Activated CD4-positive, alpha-beta T cell treated with anti-CD3 and anti-CD28 coated beads, Interleukin-2, amount 10 ng/mL, durations not matched to agents 24 days and 14 days (primary cell): Measurements from ENCODE around the gene CELSR2. TPM values are rescaled to one million over a fixed set of nuclear protein-coding genes. Genes with fewer than 3 reads are reported as not detected.

ENCODE experiments used
- DNase-seq: peaks from one replicate; pipeline ENCODE4 v3.0.0; 2022
- H3K27ac Mint-ChIP-seq: one replicate; pipeline ENCODE4 v1.8.0; 2022; ENCODE audit warnings: mild to moderate bottlenecking, mixed read lengths
- H3K27me3 Mint-ChIP-seq: one replicate; pipeline ENCODE4 v1.8.0; 2022; ENCODE audit warnings: mixed read lengths
- H3K36me3 Mint-ChIP-seq: one replicate; pipeline ENCODE4 v1.8.0; 2022; ENCODE audit warnings: low read depth, mild to moderate bottlenecking, mixed read lengths
- H3K4me1 Mint-ChIP-seq: one replicate; pipeline ENCODE4 v1.8.0; 2021; ENCODE audit warnings: mixed read lengths
- H3K4me3 Mint-ChIP-seq: one replicate; pipeline ENCODE4 v1.8.0; 2022; ENCODE audit warnings: mild to moderate bottlenecking, moderate library complexity, mixed read lengths
- H3K9me3 Mint-ChIP-seq: one replicate; pipeline ENCODE4 v1.8.0; 2021; ENCODE audit warnings: mixed read lengths
- intact Hi-C: fragments of 100-400 bp; cut with micrococcal nuclease; formaldehyde crosslinking; loops from one replicate; pipeline ENCODE4 v1.15.1; 2023
- total RNA-seq: library from RNA; stranded (reverse); gene quantifications from 2 replicates; pipeline ENCODE4 v1.2.3, GENCODE V29; 2022

CELSR2 gene
- total RNA-seq, 1 donor from 2014 or later: 4.1 TPM

DNA sequence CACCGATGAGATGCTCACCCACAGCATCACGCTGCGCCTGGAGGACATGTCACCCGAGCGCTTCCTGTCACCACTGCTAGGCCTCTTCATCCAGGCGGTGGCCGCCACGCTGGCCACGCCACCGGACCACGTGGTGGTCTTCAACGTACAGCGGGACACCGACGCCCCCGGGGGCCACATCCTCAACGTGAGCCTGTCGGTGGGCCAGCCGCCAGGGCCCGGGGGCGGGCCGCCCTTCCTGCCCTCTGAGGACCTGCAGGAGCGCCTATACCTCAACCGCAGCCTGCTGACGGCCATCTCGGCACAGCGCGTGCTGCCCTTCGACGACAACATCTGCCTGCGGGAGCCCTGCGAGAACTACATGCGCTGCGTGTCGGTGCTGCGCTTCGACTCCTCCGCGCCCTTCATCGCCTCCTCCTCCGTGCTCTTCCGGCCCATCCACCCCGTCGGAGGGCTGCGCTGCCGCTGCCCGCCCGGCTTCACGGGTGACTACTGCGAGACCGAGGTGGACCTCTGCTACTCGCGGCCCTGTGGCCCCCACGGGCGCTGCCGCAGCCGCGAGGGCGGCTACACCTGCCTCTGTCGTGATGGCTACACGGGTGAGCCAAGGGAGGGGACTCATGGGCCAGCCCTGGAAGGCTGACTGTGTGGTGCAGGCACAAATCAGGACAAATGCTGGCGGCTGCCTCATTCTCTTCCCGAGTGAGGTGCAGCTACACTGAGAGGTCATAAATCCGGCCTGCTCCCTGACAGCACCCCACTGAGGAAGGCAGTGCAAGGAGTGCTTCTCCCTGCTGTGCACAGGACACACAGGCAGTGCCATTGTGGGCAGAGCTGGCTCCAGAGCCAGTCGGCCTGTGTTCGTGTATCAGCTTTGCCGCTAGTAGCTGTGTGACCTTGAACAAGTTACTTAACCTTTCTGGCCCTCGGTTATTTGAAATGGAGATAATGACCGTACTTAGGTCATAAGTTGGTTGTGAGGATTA is 9.4 kb downstream of the CELSR2 start:
- DNase-seq: no peak
- Mint-ChIP-seq H3K27me3 (peaks cover 3% of the 10 kb centered on the region), H3K4me1 (no peaks in the 10 kb centered on the region), H3K4me3 (no peak overlapping the region), H3K27ac (no peak overlapping the region), H3K36me3 (no peaks in the 10 kb centered on the region), H3K9me3 (no peaks in the 10 kb centered on the region)
- intact Hi-C loops: no loop called here

- H3K27ac Mint-ChIP-seq: no peak overlapping the region
- no peaks in the 10 kb centered on the region for H3K36me3 Mint-ChIP-seq
- intact Hi-C loops: no loop called here
Observed at GRCh38 chr1:109259674-109260557, 10.6 kb downstream of the CELSR2 start.

DNA sequence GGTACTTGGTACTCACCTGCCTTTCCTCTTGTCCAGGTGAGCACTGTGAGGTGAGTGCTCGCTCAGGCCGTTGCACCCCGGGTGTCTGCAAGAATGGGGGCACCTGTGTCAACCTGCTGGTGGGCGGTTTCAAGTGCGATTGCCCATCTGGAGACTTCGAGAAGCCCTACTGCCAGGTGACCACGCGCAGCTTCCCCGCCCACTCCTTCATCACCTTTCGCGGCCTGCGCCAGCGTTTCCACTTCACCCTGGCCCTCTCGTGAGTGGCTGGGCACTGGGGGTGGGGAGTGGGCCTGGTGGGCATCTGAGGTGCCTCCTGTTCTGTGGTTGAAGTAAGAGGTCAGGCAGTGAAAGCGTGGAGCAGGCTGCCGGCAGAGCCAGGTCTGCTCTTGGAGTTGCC is 11.7 kb downstream of the CELSR2 start:
- DNase-seq: no peak
- Mint-ChIP-seq H3K36me3 (no peaks in the 10 kb centered on the region), H3K9me3 (no peaks in the 10 kb centered on the region), H3K4me1 (no peaks in the 10 kb centered on the region), H3K27me3 (peaks cover 1% of the 10 kb centered on the region), H3K27ac (no peak overlapping the region), H3K4me3 (no peak overlapping the region)
- intact Hi-C loops: no loop called here

More at GRCh38 chr1:109259674-109260557, 10.6 kb downstream of the CELSR2 start:
- H3K9me3 Mint-ChIP-seq: no peaks in the 10 kb centered on the region
- DNase-seq: no peak
- no peaks in the 10 kb centered on the region for H3K4me1 Mint-ChIP-seq
- H3K27me3 Mint-ChIP-seq: peaks cover 3% of the 10 kb centered on the region
- no peak overlapping the region for H3K4me3 Mint-ChIP-seq

DNA sequence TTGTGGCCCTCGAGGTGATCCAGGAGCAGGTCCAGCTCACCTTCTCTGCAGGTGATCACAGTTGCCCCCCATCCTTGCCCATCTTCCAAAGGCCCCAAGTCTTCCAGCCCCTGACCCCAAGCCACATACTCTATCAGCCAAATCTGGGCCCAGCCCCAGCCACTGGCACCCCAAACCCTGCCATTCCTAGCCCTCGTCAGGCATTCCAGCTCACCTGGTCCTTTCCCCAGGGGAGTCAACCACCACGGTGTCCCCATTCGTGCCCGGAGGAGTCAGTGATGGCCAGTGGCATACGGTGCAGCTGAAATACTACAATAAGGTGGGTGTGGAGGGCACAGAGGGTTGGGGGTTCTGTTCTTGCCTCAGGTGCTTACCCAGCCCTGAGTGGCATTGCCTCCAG is 12.2 kb downstream of the CELSR2 start:
- H3K4me1 Mint-ChIP-seq: no peaks in the 10 kb centered on the region
- no peaks in the 10 kb centered on the region for H3K36me3 Mint-ChIP-seq
- intact Hi-C loops: no loop called here
- no peak for DNase-seq
- no peak overlapping the region for H3K27ac Mint-ChIP-seq
- no peaks in the 10 kb centered on the region for H3K27me3 Mint-ChIP-seq
- no peaks in the 10 kb centered on the region for H3K9me3 Mint-ChIP-seq
- no peak overlapping the region for H3K4me3 Mint-ChIP-seq

GRCh38 chr1:109262231-109263055 is 13.1 kb downstream of the CELSR2 start:
- DNase-seq: no peak
- Mint-ChIP-seq H3K9me3 (no peaks in the 10 kb centered on the region), H3K4me1 (no peaks in the 10 kb centered on the region), H3K27me3 (no peaks in the 10 kb centered on the region), H3K36me3 (no peaks in the 10 kb centered on the region), H3K4me3 (no peak overlapping the region), H3K27ac (no peak overlapping the region)
- intact Hi-C loops: loop anchor here (1.0 kb wide), 2 partner anchors 137 to 270 kb away; no protein-coding TSS in a partner anchor

- Mint-ChIP-seq H3K27ac (peak overlapping the region; percentile 79), H3K4me1 (no peaks in the 10 kb centered on the region), H3K9me3 (no peaks in the 10 kb centered on the region), H3K4me3 (no peak overlapping the region), H3K27me3 (no peaks in the 10 kb centered on the region), H3K36me3 (no peaks in the 10 kb centered on the region)
- intact Hi-C loops: loop anchor here (1.0 kb wide), 2 partner anchors 136 to 269 kb away; no protein-coding TSS in a partner anchor
- DNase-seq: no peak
Observed at GRCh38 chr1:109263234-109263596, 13.9 kb downstream of the CELSR2 start.

- Mint-ChIP-seq H3K9me3 (no peaks in the 10 kb centered on the region), H3K27ac (peak overlapping the region; percentile 79), H3K4me3 (no peak overlapping the region), H3K4me1 (no peaks in the 10 kb centered on the region), H3K36me3 (no peaks in the 10 kb centered on the region), H3K27me3 (no peaks in the 10 kb centered on the region)
- DNase-seq: peak; percentile 95
- intact Hi-C loops: loop anchor here (1.0 kb wide), 2 partner anchors 136 to 269 kb away; no protein-coding TSS in a partner anchor
Observed at GRCh38 chr1:109263597-109264378, 14.4 kb downstream of the CELSR2 start.

- intact Hi-C loops: no loop called here
- no peaks in the 10 kb centered on the region for H3K4me1 Mint-ChIP-seq
Observed at GRCh38 chr1:109264379-109264755, 15.0 kb downstream of the CELSR2 start.

DNA sequence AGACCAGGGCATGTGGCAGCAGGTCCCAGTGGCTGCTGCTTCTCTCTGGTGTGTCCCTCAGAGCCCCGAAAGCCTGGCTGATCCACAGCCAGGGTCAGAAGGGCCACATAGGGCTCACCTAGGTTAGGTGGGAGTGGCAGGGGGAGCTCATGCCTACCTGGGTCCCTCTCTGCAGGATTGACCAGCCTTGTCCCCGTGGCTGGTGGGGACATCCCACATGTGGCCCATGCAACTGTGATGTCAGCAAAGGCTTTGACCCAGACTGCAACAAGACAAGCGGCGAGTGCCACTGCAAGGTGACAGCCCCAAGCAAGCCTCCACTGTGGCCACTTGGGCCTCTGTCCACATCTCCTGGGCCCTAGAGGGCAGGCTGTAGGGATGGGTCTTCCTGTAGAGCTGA is 15.7 kb downstream of the CELSR2 start:
- H3K4me1 Mint-ChIP-seq: no peaks in the 10 kb centered on the region
- H3K4me3 Mint-ChIP-seq: no peak overlapping the region
- DNase-seq: no peak
- H3K27ac Mint-ChIP-seq: no peak overlapping the region
- no peaks in the 10 kb centered on the region for H3K27me3 Mint-ChIP-seq
- H3K9me3 Mint-ChIP-seq: no peaks in the 10 kb centered on the region
- H3K36me3 Mint-ChIP-seq: no peaks in the 10 kb centered on the region
- intact Hi-C loops: no loop called here

More at GRCh38 chr1:109264379-109264755, 15.0 kb downstream of the CELSR2 start:
- no peaks in the 10 kb centered on the region for H3K9me3 Mint-ChIP-seq
- no peak for DNase-seq
- H3K36me3 Mint-ChIP-seq: no peaks in the 10 kb centered on the region
- no peak overlapping the region for H3K4me3 Mint-ChIP-seq
- no peaks in the 10 kb centered on the region for H3K27me3 Mint-ChIP-seq
- H3K27ac Mint-ChIP-seq: no peak overlapping the region

- no peaks in the 10 kb centered on the region for H3K27me3 Mint-ChIP-seq
- intact Hi-C loops: no loop called here
- no peaks in the 10 kb centered on the region for H3K9me3 Mint-ChIP-seq
- no peak overlapping the region for H3K4me3 Mint-ChIP-seq
- no peaks in the 10 kb centered on the region for H3K4me1 Mint-ChIP-seq
- no peak for DNase-seq
- no peaks in the 10 kb centered on the region for H3K36me3 Mint-ChIP-seq
- no peak overlapping the region for H3K27ac Mint-ChIP-seq
Observed at GRCh38 chr1:109265741-109266330, 16.5 kb downstream of the CELSR2 start.

DNA sequence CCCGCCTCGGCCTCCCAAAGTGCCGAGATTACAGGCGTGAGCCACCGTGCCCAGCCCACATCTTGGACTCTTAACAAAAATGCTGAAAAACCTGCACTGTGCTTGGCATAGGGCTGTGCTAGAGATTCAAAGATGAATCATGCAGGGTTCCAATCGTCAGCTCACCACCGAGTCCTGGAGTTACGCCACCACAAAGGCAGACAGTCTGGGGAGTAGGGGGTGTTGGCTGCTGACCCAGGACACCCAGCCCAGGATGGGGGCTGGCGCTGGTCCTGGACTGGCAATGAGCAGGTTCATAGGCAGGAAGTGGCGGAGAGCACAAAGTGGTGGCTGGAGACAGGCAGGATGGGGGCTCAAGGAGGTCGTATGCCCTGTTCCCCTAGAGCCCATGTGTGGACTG is 17.6 kb downstream of the CELSR2 start:
- intact Hi-C loops: no loop called here
- H3K36me3 Mint-ChIP-seq: no peaks in the 10 kb centered on the region
- H3K9me3 Mint-ChIP-seq: no peaks in the 10 kb centered on the region
- H3K27me3 Mint-ChIP-seq: no peaks in the 10 kb centered on the region
- no peaks in the 10 kb centered on the region for H3K4me1 Mint-ChIP-seq
- H3K27ac Mint-ChIP-seq: no peak overlapping the region
- no peak for DNase-seq
- no peak overlapping the region for H3K4me3 Mint-ChIP-seq

- Mint-ChIP-seq H3K4me3 (no peak overlapping the region), H3K9me3 (no peaks in the 10 kb centered on the region), H3K27me3 (no peaks in the 10 kb centered on the region), H3K4me1 (no peaks in the 10 kb centered on the region), H3K27ac (no peak overlapping the region), H3K36me3 (no peaks in the 10 kb centered on the region)
- intact Hi-C loops: no loop called here
- no peak for DNase-seq
Observed at GRCh38 chr1:109267743-109268300, 18.5 kb downstream of the CELSR2 start.
